ENCODE data around the gene SH3BGRL2.
"Not testable (repeated sequence)": the region's sequence is repeated elsewhere in the genome, so short reads cannot be mapped to it uniquely, and the experiment has no call there.

Gene SH3BGRL2

DNA sequence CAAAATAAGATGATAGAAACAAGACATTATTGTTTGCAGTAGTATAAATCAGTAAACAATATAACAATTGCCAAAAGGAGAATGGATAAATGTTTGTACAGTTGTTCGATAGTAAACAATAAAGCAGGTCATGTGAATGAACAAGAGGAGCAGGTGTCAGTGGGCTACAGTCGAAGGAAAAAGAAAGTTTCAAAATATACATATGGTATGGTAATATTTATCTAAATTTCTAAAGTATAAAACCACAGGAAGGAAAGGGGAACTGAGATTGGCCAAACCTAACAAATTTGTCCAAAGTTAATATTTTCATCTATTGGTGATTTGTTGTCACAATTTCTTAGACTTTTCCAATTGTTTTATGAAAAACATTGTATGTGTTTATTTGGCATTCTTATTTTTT, 110.9 kb downstream of the SH3BGRL2 start:
- no peak overlapping the region for H3K4me3 ChIP-seq (ENCODE audit: low read depth, low read length)
- TF ChIP-seq, protein P1, sequence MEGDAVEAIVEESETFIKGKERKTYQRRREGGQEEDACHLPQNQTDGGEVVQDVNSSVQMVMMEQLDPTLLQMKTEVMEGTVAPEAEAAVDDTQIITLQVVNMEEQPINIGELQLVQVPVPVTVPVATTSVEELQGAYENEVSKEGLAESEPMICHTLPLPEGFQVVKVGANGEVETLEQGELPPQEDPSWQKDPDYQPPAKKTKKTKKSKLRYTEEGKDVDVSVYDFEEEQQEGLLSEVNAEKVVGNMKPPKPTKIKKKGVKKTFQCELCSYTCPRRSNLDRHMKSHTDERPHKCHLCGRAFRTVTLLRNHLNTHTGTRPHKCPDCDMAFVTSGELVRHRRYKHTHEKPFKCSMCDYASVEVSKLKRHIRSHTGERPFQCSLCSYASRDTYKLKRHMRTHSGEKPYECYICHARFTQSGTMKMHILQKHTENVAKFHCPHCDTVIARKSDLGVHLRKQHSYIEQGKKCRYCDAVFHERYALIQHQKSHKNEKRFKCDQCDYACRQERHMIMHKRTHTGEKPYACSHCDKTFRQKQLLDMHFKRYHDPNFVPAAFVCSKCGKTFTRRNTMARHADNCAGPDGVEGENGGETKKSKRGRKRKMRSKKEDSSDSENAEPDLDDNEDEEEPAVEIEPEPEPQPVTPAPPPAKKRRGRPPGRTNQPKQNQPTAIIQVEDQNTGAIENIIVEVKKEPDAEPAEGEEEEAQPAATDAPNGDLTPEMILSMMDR (IDR thresholded peaks at IDR 0.05; ENCODE audit: low read depth, low read length), result no peak

DNA sequence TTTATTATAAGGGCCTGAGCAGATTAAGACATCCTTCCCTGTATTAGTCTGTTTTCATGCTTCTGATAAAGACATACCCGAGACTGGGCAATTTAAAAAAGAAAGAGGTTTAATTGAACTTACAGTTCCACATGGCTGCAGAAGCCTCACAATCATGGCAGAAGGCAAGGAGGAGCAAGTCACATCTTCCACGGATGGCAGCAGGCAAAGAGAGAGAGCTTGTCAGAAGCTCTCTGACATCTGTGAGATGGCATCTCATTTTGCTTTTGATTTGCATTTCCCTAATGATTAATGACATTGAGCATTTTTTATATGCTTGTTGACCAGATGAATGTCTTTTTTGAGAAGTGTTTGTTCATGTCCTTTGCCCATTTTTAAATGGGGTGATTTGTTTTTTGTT, 114.2 kb downstream of the SH3BGRL2 start:
- not testable (repeated sequence) for H3K4me3 ChIP-seq (ENCODE audit: low read depth, low read length)

DNA sequence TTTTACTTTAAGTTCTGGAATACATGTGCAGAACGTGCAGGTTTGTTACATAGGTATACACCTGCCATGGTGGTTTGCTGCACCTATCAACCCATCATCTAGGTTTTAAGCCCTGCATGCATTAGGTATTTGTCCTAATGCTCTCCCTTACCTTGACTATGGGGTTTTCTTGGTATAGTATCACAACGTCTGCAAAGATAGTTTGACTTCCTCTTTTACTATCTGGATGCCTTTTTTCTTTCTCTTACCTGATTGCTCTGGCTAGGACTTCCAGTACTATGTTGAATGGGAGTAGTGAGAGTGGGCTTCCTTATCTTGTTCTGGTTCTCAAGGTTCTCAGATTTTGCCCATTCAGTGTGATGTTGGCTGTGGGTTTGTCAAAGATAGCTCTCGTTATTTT, 115.2 kb downstream of the SH3BGRL2 start:
- not testable (repeated sequence) for H3K4me3 ChIP-seq (ENCODE audit: low read depth, low read length)

- TF ChIP-seq, protein P1 (IDR thresholded peaks at IDR 0.05; ENCODE audit: low read depth, low read length), result no peak
- H3K4me3 ChIP-seq (ENCODE audit: low read depth, low read length), result no peak overlapping the region
Measured at GRCh38 chr6:79750806-79751205, 119.7 kb downstream of the SH3BGRL2 start.

Measured in WI38 (cell line).